Right atrium auricular region (tissue), 2 donors: ENCODE measurements around the gene PCNX4. TPM values are rescaled to one million over a fixed set of nuclear protein-coding genes. Genes with fewer than 3 reads are reported as not detected.

ENCODE experiments used
- DNase-seq: peaks from one replicate; pipeline ENCODE4 v3.0.0-alpha.2; 2019; ENCODE audit warnings: low spot score
- H3K27ac ChIP-seq, 2 donors: fragments of 200-600 bp; sonication (generic); 1 replicate in 1 of 2; 2 replicates in 1 of 2; pipeline ENCODE4 v1.5.1; 2016 to 2019
- H3K27me3 ChIP-seq, 2 donors: fragments of 200-600 bp; sonication (generic); one replicate each; pipeline versions ENCODE4 v1.5.1 to v1.6.0; 2017 to 2019
- H3K36me3 ChIP-seq: fragments of 200-600 bp; sonication (generic); one replicate; pipeline ENCODE4 v1.5.1; 2016
- H3K4me1 ChIP-seq, 2 donors: fragments of 200-600 bp; sonication (generic); one replicate each; pipeline versions ENCODE4 v1.5.1 to v1.6.0; 2017 to 2019
- H3K4me3 ChIP-seq, 2 donors: fragments of 200-600 bp; sonication (generic); 1 replicate in 1 of 2; 2 replicates in 1 of 2; pipeline ENCODE4 v1.5.1; 2017 to 2019; ENCODE audit warnings: mild to moderate bottlenecking in 1 of 2, moderate library complexity in 1 of 2
- H3K9me3 ChIP-seq, 2 donors: fragments of 200-600 bp; sonication (generic); one replicate each; pipeline ENCODE4 v1.5.1; 2019
- CTCF ChIP-seq, 2 donors: fragments of 200-600 bp; sonication (generic); IDR thresholded peaks; one replicate each; pipeline ENCODE4 v1.5.1; 2019; ENCODE audit warnings: antibody characterized with exemption in 2 of 2
- total RNA-seq, 2 donors: library from RNA; depleted of rRNA; stranded (reverse); fragments of >200 nt; gene quantifications; one replicate each; pipeline ENCODE4 v1.1.0, GENCODE V29; 2016

Gene PCNX4
- total RNA-seq, 2 donors from 2014 or later: 63.2 to 65.0 TPM

GRCh38 chr14:60204104-60204842, 112.5 kb downstream of the PCNX4 start:
- Histone ChIP-seq H3K36me3 (no peaks in the 10 kb centered on the region), H3K27ac (peak overlapping the region in 1 of 2 donors; percentile 60), H3K27me3 (no peaks in the 10 kb centered on the region), H3K4me1 (peaks cover 0 to 6% of the 10 kb centered on the region in 2 donors), H3K4me3 (no peak overlapping the region), H3K9me3 (peaks cover 0 to 14% of the 10 kb centered on the region in 2 donors)
- no peak for DNase-seq
- no peak for TF ChIP-seq CTCF (IDR thresholded peaks at IDR 0.05)

GRCh38 chr14:60204843-60205774, 113.4 kb downstream of the PCNX4 start:
- no peak for TF ChIP-seq CTCF (IDR thresholded peaks at IDR 0.05)

GRCh38 chr14:60206249-60206670, 114.5 kb downstream of the PCNX4 start:
- DNase-seq: no peak

More at GRCh38 chr14:60204843-60205774, 113.4 kb downstream of the PCNX4 start:
- no peak for DNase-seq
- peak overlapping the region in 1 of 2 donors; percentile 60 for H3K27ac ChIP-seq
- H3K4me1 ChIP-seq: peaks cover 0 to 6% of the 10 kb centered on the region in 2 donors
- peaks cover 0 to 5% of the 10 kb centered on the region in 2 donors for H3K9me3 ChIP-seq
- H3K4me3 ChIP-seq: no peak overlapping the region
- H3K27me3 ChIP-seq: no peaks in the 10 kb centered on the region
- no peaks in the 10 kb centered on the region for H3K36me3 ChIP-seq

GRCh38 chr14:60206837-60207533, 115.3 kb downstream of the PCNX4 start:
- H3K27ac ChIP-seq: no peak overlapping the region
- H3K4me3 ChIP-seq: no peak overlapping the region
- H3K27me3 ChIP-seq: no peaks in the 10 kb centered on the region
- no peaks in the 10 kb centered on the region for H3K36me3 ChIP-seq
- DNase-seq: no peak
- TF ChIP-seq CTCF (IDR thresholded peaks at IDR 0.05): no peak
- H3K4me1 ChIP-seq: peaks cover 0 to 6% of the 10 kb centered on the region in 2 donors
- H3K9me3 ChIP-seq: no peaks in the 10 kb centered on the region

More at GRCh38 chr14:60206249-60206670, 114.5 kb downstream of the PCNX4 start:
- H3K27ac ChIP-seq: no peak overlapping the region
- TF ChIP-seq CTCF (IDR thresholded peaks at IDR 0.05): no peak
- peaks cover 0 to 6% of the 10 kb centered on the region in 2 donors for H3K4me1 ChIP-seq
- peaks cover 0 to 3% of the 10 kb centered on the region in 2 donors for H3K9me3 ChIP-seq
- H3K4me3 ChIP-seq: no peak overlapping the region
- no peaks in the 10 kb centered on the region for H3K27me3 ChIP-seq
- H3K36me3 ChIP-seq: no peaks in the 10 kb centered on the region

GRCh38 chr14:60210703-60211102, 119.0 kb downstream of the PCNX4 start:
- H3K9me3 ChIP-seq: no peaks in the 10 kb centered on the region
- no peak overlapping the region for H3K4me3 ChIP-seq
- H3K27me3 ChIP-seq: no peaks in the 10 kb centered on the region
- no peak overlapping the region for H3K27ac ChIP-seq
- no peaks in the 10 kb centered on the region for H3K4me1 ChIP-seq
- TF ChIP-seq CTCF (IDR thresholded peaks at IDR 0.05): no peak
- no peak for DNase-seq
- no peaks in the 10 kb centered on the region for H3K36me3 ChIP-seq
